Mesothelial cell of epicardium (in vitro differentiated cells): ENCODE results near the gene PCK1. TPM values are rescaled to one million over a fixed set of nuclear protein-coding genes. Genes with fewer than 3 reads are reported as not detected.

Experiments used
- DNase-seq, 2 experiments: peaks; one replicate each; pipeline ENCODE4 v3.0.0; 2021; ENCODE audit warnings: low spot score in 2 of 2; ENCODE audit not compliant: unreplicated experiment in 2 of 2
- H3K27ac Mint-ChIP-seq: 2 replicates; pipeline ENCODE4 v1.8.0; 2021; ENCODE audit warnings: mixed read lengths
- H3K27me3 Mint-ChIP-seq: 2 replicates; pipeline ENCODE4 v1.8.0; 2021; ENCODE audit warnings: low read depth, mixed read lengths
- H3K36me3 Mint-ChIP-seq: 2 replicates; pipeline ENCODE4 v1.8.0; 2021; ENCODE audit warnings: mixed read lengths
- H3K4me1 Mint-ChIP-seq: 2 replicates; pipeline ENCODE4 v1.8.0; 2021; ENCODE audit warnings: mixed read lengths
- H3K4me3 Mint-ChIP-seq: 2 replicates; pipeline ENCODE4 v1.8.0; 2021; ENCODE audit warnings: mild to moderate bottlenecking, moderate library complexity, mixed read lengths
- H3K9me3 Mint-ChIP-seq: 2 replicates; pipeline ENCODE4 v1.8.0; 2021; ENCODE audit warnings: mixed read lengths
- CTCF ChIP-seq: fragments of 200-600 bp; sonication (generic); IDR thresholded peaks from one replicate; pipeline ENCODE4 v1.5.0; 2021; ENCODE audit warnings: antibody characterized with exemption; ENCODE audit not compliant: unreplicated experiment
- total RNA-seq: library from RNA; stranded (reverse); gene quantifications from 3 replicates; pipeline ENCODE4 v1.2.1, GENCODE V29; 2021

PCK1 gene
- total RNA-seq, 1 donor from 2014 or later = not detected

GRCh38 chr20:57559658-57560553, 1.0 kb upstream of the PCK1 start:
- Mint-ChIP-seq H3K27ac (no peak overlapping the region), H3K36me3 (no peaks in the 10 kb centered on the region), H3K9me3 (no peaks in the 10 kb centered on the region), H3K4me3 (no peak overlapping the region), H3K4me1 (peaks cover 3% of the 10 kb centered on the region), H3K27me3 (peaks cover 99% of the 10 kb centered on the region)
- no peak for DNase-seq
- TF ChIP-seq CTCF = no peak

- no peak for DNase-seq
- Mint-ChIP-seq H3K4me1 (peaks cover 3% of the 10 kb centered on the region), H3K9me3 (no peaks in the 10 kb centered on the region), H3K27ac (no peak overlapping the region), H3K4me3 (no peak overlapping the region), H3K27me3 (peaks cover 99% of the 10 kb centered on the region), H3K36me3 (no peaks in the 10 kb centered on the region)
- TF ChIP-seq CTCF = no peak
These were observed 708 bp downstream of the PCK1 start for GRCh38 chr20:57561356-57562279.

GRCh38 chr20:57562541-57563465, 1.9 kb downstream of the PCK1 start:
- no peak overlapping the region for H3K27ac Mint-ChIP-seq
- peaks cover 99% of the 10 kb centered on the region for H3K27me3 Mint-ChIP-seq
- TF ChIP-seq CTCF = no peak

GRCh38 chr20:57563522-57563921, 2.6 kb downstream of the PCK1 start:
- H3K9me3 Mint-ChIP-seq = no peaks in the 10 kb centered on the region
- no peak for TF ChIP-seq CTCF
- H3K36me3 Mint-ChIP-seq = no peaks in the 10 kb centered on the region
- peaks cover 3% of the 10 kb centered on the region for H3K4me1 Mint-ChIP-seq
- no peak for DNase-seq
- peaks cover 99% of the 10 kb centered on the region for H3K27me3 Mint-ChIP-seq
- no peak overlapping the region for H3K27ac Mint-ChIP-seq
- no peak overlapping the region for H3K4me3 Mint-ChIP-seq

More at GRCh38 chr20:57562541-57563465, 1.9 kb downstream of the PCK1 start:
- Mint-ChIP-seq H3K9me3 (no peaks in the 10 kb centered on the region), H3K4me1 (peaks cover 3% of the 10 kb centered on the region), H3K4me3 (no peak overlapping the region), H3K36me3 (no peaks in the 10 kb centered on the region)
- no peak for DNase-seq

GRCh38 chr20:57564180-57564802, 3.4 kb downstream of the PCK1 start:
- no peaks in the 10 kb centered on the region for H3K36me3 Mint-ChIP-seq
- no peak overlapping the region for H3K4me3 Mint-ChIP-seq
- peaks cover 99% of the 10 kb centered on the region for H3K27me3 Mint-ChIP-seq

More at GRCh38 chr20:57564180-57564802, 3.4 kb downstream of the PCK1 start:
- DNase-seq = no peak
- Mint-ChIP-seq H3K27ac (no peak overlapping the region), H3K9me3 (no peaks in the 10 kb centered on the region), H3K4me1 (peaks cover 3% of the 10 kb centered on the region)
- no peak for TF ChIP-seq CTCF
